ENCODE measurements around the gene HCK.
A peak's percentile ranks its signal among the peaks of the same experiment; 100 is the strongest.

- TF ChIP-seq, protein P1, sequence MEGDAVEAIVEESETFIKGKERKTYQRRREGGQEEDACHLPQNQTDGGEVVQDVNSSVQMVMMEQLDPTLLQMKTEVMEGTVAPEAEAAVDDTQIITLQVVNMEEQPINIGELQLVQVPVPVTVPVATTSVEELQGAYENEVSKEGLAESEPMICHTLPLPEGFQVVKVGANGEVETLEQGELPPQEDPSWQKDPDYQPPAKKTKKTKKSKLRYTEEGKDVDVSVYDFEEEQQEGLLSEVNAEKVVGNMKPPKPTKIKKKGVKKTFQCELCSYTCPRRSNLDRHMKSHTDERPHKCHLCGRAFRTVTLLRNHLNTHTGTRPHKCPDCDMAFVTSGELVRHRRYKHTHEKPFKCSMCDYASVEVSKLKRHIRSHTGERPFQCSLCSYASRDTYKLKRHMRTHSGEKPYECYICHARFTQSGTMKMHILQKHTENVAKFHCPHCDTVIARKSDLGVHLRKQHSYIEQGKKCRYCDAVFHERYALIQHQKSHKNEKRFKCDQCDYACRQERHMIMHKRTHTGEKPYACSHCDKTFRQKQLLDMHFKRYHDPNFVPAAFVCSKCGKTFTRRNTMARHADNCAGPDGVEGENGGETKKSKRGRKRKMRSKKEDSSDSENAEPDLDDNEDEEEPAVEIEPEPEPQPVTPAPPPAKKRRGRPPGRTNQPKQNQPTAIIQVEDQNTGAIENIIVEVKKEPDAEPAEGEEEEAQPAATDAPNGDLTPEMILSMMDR (IDR thresholded peaks at IDR 0.05; ENCODE audit: insufficient read depth, low read length, poor library complexity, severe bottlenecking): peak; percentile 87
- no peak for TF ChIP-seq EZH2phosphoT487 (conservative IDR thresholded peaks at IDR 0.05; ENCODE audit: low read length)
Observed at GRCh38 chr20:32091888-32092346, 39.9 kb downstream of the HCK start.
